Omental fat pad (tissue), 4 donors: Measurements from ENCODE around the gene MIPEP. TPM values are rescaled to one million over a fixed set of nuclear protein-coding genes. Genes with fewer than 3 reads are reported as not detected.
A peak's percentile ranks its signal among the peaks of the same experiment; 100 is the strongest.

Experiments used
- ATAC-seq: fragments of 150-250 bp; one replicate; pipeline ENCODE4 v1.9.1; 2016; ENCODE audit warnings: mild to moderate bottlenecking, moderate library complexity; ENCODE audit not compliant: low FRiP score
- DNase-seq: peaks from one replicate; pipeline ENCODE4 v3.0.0-alpha.2; 2019; ENCODE audit warnings: low spot score
- CTCF ChIP-seq, 3 donors: fragments of 450-650 bp; IDR thresholded peaks; one replicate each; pipeline ENCODE4 v1.5.1; 2016 to 2017; ENCODE audit warnings: antibody characterized with exemption in 3 of 3, mild to moderate bottlenecking in 3 of 3, moderate library complexity in 2 of 3
- total RNA-seq, 4 donors: library from RNA; depleted of rRNA; stranded (reverse); fragments of >200 nt; gene quantifications; one replicate each; pipeline ENCODE4 v1.1.0, GENCODE V29; 2016

The MIPEP gene
- total RNA-seq, 4 donors from 2014 or later: 9.2 to 24.6 (median 10.9) TPM

- ATAC-seq (no peak), DNase-seq (no peak)
- no peak for TF ChIP-seq CTCF (IDR thresholded peaks at IDR 0.05)
Observed at GRCh38 chr13:23697772-23698313, 191.4 kb downstream of the MIPEP start.

- DNase-seq (no peak), ATAC-seq (no peak)
- TF ChIP-seq CTCF (IDR thresholded peaks at IDR 0.05): no peak
Observed at GRCh38 chr13:23696610-23697009, 192.6 kb downstream of the MIPEP start.

GRCh38 chr13:23695711-23696464, 193.3 kb downstream of the MIPEP start:
- no peak for TF ChIP-seq CTCF (IDR thresholded peaks at IDR 0.05)
- peak; percentile 58 for ATAC-seq
- DNase-seq: no peak

GRCh38 chr13:23695196-23695595, 194.0 kb downstream of the MIPEP start:
- DNase-seq (no peak), ATAC-seq (no peak)
- TF ChIP-seq CTCF (IDR thresholded peaks at IDR 0.05): no peak

- TF ChIP-seq CTCF (IDR thresholded peaks at IDR 0.05): no peak
Observed at GRCh38 chr13:23692816-23693215, 196.4 kb downstream of the MIPEP start.

GRCh38 chr13:23690668-23691067, 198.5 kb downstream of the MIPEP start:
- no peak for ATAC-seq
- no peak for TF ChIP-seq CTCF (IDR thresholded peaks at IDR 0.05)

More at GRCh38 chr13:23692816-23693215, 196.4 kb downstream of the MIPEP start:
- no peak for DNase-seq
- no peak for ATAC-seq

GRCh38 chr13:23688336-23688735, 200.9 kb downstream of the MIPEP start:
- DNase-seq: no peak
- no peak for TF ChIP-seq CTCF (IDR thresholded peaks at IDR 0.05)
- no peak for ATAC-seq

More at GRCh38 chr13:23690668-23691067, 198.5 kb downstream of the MIPEP start:
- no peak for DNase-seq
